ENCODE data around the gene DAG1.
"Not testable (repeated sequence)": the region's sequence is repeated elsewhere in the genome, so short reads cannot be mapped to it uniquely, and the experiment has no call there.

The DAG1 gene

DNA sequence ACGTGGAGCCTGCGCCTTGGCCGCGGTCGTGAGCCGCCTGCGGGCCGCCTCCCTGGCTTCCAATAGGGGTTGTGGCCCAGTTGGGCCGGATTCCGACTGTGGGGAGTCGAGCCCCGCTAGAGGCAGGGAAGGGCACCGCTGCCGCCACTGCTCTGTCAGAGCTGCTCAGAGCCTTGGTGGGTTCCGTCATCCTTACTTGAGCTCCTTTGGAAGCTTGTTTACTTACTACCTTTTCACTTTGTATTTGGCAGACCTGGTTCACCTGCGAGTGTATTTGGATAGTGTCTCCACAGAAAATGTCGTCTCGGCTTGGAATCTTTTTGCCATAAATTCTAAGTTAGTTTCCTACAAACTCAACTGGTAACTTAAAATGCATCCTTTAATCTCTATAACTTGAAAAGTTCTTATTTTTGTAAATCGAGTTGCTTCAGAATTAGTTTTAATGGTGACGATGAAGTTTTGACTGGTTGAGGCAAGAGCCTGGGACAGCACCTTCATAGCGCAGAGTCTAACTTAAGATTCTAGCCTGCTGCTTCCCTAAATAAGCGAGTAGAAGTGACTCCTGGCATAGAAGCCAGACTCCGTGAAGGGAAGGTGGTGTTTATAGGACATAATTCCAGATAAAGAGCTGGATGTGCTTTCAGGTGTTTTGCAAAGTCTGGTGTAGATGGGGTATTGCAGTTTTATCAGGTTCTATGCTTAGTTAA lies 800 bp downstream of the DAG1 start:
- DNase-seq (ENCODE audit: low read depth in 2 of 2) = no peak

DNA sequence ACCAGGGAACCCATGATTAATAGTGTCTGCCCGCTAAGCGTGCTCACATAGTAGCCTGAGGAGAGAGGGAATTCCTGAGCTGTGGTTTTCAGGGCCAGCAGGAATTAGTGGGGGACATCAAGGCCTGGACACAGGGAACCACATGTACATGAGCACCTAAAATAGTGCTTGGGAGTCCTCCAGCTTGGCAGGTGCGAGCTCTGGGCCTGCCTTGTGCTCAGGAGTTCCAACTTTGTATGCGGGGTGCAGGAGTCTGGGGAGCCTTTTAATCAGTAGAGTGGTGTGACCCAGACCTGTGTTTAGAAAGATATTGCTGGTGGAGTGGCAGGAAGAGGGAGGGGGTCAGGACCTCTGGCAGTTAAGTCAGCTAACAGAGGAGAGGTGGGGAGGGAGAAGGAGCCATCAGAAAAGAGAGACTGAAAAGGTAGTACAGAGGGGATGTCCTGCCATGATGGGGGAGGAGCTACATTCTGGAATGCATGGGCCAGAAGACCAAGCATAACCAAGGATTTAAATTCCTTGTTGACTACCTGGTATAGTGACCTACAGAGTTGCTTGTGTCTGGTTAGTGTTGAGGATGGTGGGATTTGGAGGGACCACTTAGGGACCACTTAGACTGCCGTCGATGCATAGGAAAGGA lies 1.9 kb downstream of the DAG1 start:
- DNase-seq (ENCODE audit: low read depth in 2 of 2) = no peak

DNA sequence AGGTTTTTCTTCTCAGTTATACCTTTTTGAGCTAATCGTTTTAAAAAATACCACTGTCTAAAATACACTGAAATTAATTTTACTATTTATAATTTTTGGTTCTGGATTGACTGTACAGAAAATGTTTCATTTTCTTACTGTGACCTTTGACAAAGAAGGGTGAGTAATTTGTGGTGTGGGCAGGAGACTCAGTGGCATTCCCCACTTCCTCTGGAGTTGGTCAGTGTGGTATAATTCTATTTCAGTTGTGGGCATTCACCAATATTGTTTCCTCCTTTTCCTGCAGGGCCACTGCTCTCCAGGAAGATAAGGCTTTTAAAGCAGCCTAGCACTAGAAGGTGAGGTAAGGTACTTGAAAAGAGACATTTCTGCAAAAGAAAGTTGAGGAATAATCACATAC lies 6.5 kb downstream of the DAG1 start:
- DNase-seq (ENCODE audit: low read depth in 2 of 2) = peak in 1 of 2 donors; percentile 7

DNA sequence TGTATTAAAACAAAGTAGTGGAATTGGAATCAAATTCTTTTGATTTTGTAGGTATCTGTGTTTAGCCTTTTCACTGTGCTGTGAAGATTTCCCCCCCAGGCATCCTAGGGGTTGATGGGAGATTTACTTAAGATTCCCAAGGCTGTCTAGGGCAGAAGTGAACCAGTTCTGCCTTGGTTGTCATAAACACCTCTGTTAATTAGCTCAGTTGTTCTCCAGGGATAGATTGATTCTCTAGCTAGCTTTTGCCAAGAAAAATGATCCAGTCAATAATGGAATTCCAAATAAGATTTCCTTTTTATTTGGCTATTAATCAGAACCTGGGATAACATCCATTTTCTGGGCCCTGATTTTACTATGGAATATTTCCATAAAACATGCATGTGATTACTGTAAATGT lies 12.7 kb downstream of the DAG1 start:
- no peak for DNase-seq (ENCODE audit: low read depth in 2 of 2)

DNA sequence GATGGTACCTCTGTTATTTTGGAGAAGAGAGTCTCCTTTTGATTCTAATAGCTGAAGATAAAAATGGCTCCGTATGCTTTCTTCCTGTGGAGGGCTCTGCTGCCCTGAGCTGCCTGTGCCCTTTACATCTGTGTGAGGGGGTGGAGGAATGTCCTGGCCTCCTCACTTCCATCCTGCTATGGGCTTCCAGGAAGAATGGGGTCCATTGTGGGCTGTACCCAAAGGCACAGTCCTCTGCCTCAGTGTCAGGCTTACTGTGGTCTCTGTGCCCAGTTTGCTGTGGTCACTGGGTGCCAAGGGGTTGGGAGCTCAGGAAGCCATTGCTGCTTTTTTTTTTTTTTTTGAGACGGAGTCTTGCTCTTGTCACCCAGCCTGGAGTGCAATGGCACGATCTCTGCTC lies 14.4 kb downstream of the DAG1 start:
- DNase-seq (ENCODE audit: low read depth in 2 of 2) = no peak

DNA sequence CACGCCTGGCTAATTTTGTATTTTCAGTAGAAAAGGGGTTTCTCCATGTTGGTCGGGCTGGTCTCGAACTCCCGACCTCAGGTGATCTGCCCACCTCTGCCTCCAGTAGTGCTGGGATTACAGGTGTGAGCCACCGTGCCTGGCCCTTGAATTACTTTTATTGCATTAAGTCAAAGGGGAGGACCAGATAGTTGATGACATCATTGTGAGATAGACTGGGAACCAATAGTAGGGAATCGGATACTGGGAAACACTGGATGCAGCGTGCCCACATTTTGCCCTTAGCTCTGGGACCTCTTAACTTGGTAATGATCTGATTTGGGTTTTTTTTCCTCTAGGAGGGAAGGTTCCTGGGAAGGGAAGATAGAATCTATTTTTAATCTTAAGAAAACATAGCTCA lies 19.2 kb downstream of the DAG1 start:
- no peak for DNase-seq (ENCODE audit: low read depth in 2 of 2)

DNA sequence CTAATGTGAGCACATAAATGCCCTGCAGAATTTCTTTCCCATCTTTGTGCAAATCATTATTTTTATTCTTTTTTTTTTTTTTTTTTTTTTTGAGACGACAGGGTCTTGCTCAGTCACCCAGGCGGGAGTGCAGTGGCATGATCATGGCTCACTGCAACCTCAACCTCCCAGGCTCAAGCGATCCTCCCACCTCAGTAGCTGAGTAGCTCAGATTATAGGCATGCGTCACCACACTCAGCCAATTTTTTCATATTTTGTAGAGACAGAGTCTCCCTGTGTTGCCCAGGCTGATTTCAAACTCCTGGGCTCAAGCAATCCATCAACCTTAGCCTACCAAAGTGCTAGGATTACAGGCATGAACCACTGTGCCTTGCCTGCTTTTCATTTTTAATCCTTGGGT lies 22.9 kb downstream of the DAG1 start:
- DNase-seq (ENCODE audit: low read depth in 2 of 2) = no peak

DNA sequence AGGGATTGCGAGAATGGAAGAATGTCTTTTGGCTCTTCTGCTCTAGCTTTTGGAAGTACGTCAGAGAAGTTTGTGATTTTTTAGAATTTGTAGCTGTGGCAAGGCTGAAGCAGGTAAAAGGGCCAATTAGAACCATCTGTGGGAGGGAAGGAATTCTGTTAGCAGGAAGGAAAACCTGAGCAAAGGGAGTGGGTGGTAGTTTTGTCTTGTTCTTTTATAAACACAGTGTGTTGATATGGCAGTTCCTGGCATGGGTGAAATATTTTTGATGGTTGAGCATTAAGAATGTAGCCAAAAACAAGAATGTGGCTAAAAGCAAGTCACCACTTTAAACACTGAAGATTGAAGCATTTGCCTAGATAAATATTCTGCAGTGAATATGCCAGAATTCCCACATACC lies 23.8 kb downstream of the DAG1 start:
- no peak for DNase-seq (ENCODE audit: low read depth in 2 of 2)

DNA sequence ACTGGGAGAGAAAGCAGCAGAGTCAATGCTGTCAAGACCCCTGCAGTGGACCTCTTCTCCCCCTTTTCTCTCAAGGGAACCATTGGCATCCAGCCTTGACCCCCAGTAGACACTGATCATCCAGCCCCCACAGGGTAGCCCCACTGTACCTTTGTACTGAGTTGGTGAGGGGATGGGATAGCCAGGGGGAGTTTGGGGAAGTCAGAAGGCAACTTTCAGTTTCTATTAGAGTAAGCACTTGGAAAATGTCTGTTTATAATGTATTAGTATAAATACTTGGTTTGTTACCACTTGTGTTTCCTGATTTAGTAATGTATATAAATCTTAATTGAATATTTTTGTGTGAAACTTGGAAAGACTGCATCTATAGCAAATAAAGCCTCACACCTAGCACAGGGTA lies 25.0 kb downstream of the DAG1 start:
- DNase-seq (ENCODE audit: low read depth in 2 of 2) = no peak

DNA sequence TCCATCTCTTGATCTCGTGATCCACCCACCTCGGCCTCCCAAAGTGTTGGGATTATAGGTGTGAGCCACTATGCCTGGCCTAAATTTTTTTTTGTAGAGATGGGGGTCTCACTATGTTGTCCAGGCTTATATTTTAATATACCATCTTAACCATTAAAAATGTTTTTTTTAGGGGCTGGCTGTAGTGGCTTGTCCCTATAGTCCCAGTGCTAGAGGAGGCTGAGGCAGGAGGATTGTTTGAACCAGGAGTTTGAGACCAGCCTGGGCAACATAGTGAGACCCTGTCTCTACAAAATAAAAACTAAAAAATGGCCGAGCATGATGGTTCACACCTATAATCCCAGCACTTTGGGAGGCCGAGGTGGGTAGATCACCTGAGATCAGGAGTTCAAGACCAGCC lies 26.8 kb downstream of the DAG1 start:
- DNase-seq (ENCODE audit: low read depth in 2 of 2) = not testable (repeated sequence)

DNA sequence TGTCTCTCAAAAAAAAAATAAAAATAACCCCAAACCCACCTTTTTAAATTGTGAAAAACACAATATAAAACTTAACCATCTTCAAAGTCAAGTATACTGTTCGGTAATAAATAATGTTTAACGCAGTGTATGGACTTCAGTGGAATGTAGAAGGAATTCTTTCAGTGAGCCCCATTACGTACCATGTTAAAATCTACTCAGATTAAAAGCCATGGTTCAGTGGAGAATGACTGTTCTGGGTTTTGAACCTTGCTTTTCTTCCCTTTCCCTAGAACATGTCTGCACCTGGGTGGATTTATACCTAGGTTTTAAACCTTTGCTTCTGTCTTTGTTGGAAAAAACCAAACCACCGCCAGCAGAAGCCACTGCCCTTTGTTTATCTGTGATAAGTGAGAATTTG lies 27.5 kb downstream of the DAG1 start:
- no peak for DNase-seq (ENCODE audit: low read depth in 2 of 2)

DNA sequence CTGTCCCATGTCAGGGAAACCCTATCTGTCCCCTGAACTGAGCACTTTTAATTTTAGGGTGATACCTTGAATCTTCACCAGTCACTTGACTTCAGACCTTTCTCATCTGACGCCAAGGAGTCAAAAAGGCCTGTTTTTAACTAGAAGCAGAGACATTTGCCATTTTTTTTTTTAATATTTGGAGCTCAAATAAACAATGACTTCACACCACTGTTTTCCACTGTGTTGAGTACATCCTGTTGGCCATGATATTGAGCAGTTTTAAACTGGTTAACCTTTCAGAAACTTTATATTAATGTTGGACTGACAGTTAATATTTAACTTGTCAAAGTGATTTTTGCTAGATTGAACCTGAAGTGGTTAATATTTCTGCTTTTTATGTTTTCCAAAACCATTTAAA lies 28.2 kb downstream of the DAG1 start:
- no peak for DNase-seq (ENCODE audit: low read depth in 2 of 2)

DNA sequence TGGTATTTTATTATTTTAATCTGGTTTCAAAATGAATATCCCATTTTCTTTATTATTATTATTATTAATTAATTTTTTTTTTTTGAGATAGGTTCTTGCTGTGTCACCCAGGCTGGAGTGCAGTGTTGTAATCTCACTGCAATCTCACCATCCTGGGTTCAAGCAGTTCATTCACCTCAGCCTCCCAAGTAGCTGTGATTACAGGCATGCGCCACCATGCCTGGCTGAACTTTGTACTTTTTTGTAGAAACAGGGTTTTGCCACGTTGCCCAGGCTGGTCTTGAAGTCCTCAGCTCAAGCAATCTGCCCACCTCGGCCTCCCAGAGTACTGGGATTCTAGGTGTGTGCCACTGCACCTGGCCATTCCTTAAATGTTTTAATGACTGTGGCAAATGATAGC lies 28.6 kb downstream of the DAG1 start:
- DNase-seq (ENCODE audit: low read depth in 2 of 2) = no peak

DNA sequence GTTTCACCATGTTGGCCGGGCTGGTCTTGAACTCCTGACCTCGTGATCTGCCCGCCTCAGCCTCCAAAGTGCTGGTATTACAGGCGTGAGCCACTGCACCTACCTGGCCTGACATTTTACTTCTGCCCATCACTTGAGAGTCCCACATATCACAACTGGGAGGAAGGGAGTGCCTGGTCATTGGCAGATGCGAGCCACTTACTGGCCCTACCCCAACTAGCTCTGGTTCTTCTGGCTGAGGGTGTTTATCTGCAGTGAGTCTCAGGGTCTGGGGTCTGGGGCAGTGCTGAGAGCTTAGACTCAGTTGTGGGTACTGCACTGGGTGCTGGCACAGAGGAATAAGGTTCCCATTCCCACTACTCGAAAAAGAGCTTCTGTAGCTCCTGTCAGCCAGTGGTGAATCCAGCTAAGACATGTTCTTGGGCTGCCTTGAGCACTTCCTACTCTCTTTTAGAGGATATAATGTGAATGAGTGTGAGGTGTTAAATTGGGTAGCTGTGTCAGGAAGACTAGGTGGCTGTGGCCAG lies 30.2 kb downstream of the DAG1 start:
- DNase-seq (ENCODE audit: low read depth in 2 of 2) = no peak

DNA sequence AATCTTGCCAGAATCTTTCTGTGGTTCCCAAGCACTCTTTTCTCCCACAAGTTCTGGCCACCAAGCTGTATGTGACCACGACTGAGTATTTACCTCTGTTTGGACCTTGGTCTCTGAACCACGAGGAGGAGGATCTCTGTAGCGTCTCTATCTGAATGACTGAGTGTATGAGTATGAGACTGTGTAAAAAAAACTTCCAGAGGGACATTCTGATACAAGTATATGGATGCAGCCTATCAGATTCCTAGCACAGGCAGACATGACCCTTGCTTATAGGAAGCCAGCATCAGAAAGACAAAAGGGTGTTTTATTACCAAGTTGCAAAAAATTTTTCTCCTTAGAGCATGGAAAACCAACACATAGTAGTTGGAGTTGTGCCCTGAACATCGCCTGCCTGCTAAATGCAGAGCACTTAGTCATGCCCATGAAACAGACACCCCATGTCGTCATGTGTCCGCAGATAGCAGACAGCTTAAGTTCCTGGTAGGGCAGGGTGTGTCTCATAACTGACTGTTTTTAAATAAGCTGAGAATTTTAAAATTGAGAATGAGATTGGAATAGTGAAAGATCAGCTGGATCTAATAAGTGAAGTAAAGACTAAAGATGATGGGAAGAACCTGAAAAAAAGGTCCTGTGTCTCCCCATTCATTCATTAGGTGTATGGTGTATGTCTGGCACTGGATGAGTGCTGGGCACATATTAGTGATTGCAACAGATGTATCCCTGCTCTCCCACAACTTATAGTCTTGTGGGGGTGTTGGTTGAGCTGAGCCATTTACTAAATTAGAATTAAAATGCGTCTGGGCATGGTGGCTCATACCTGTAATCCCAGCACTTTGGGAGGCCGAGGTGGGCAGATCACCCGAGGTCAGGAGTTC lies 30.9 kb downstream of the DAG1 start:
- no peak for DNase-seq (ENCODE audit: low read depth in 2 of 2)

DNA sequence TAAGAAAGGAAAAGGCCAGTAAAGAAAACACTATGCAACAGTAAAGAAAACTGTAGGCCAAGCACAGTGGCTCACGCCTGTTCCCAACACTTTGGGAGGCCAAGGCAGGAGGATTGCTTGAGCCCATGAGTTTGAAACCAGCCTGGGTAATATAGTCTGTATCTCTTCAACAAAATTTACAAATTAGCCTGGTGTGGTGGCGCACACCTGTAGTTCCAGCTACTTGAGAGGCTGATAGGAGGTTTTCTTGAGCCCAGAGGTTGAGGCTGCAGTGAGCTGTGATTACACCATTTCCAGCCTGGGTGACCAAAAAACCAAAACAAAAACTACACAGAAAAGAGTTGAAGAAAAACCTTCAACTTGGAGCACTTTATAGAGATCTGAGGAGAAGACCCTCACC lies 31.8 kb downstream of the DAG1 start:
- no peak for DNase-seq (ENCODE audit: low read depth in 2 of 2)

DNA sequence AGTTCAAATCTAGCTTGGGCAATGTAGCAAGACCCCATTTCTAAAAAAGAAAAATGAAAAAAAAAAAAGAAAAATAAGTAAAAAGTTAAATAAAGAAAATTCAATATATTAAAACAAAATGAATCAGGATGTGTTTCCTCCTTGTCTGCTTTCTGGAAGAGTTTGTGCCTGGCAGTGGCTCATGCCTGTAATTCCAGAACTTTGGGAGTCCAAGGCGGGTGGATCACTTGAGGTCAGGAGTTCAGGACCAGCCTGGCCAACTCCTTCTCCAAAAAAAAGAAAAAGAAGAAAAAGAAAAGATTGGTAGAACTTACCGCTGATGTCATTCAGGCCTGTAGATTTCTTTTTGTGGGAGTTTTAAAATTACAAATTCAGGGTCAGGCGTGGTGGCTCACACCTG lies 36.8 kb downstream of the DAG1 start:
- DNase-seq (ENCODE audit: low read depth in 2 of 2) = no peak

DNA sequence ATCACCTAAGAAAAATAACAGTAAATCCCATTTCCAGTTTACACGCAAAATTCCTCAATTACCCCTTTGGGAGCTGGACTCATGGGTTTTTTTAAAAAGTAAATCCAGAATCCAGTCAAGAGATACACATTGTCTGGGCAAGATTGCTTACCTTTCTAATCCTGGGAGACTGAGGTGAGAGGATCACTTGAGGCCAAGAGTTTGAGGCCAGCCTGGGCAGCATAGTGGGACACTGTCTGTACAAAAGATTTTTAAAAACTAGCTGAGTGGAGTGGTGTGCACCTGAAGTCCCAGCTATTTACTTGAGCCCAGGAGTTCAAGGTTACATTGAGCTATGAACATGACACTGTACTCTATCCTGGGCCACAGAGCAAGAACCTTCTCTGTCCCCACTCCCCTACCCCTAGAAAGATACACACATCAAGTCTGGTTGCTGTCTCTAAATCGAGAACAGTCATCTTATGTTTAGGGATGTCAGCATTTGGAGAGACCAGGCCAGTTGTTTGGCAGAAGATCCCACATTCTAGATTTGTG lies 39.0 kb downstream of the DAG1 start:
- DNase-seq (ENCODE audit: low read depth in 2 of 2) = no peak

DNA sequence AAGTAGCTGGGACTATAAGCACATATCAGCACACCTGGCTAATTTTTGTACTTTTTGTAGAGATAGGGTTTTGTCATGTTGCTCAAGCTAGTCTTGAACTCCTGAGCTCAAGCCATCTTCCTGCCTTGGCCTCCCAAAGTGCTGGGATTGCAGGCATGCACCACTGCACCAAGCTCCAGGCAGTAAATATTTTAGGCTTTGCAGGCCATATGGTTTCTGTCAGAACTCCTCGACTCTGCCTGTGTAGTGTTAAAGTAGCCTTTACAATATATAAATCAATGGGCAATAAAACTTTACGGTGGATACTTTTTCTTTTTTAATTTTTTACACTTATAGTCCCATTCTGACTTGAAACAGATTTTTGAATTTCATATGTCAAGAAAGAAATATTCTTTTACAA lies 41.6 kb downstream of the DAG1 start:
- no peak for DNase-seq (ENCODE audit: low read depth in 2 of 2)

DNA sequence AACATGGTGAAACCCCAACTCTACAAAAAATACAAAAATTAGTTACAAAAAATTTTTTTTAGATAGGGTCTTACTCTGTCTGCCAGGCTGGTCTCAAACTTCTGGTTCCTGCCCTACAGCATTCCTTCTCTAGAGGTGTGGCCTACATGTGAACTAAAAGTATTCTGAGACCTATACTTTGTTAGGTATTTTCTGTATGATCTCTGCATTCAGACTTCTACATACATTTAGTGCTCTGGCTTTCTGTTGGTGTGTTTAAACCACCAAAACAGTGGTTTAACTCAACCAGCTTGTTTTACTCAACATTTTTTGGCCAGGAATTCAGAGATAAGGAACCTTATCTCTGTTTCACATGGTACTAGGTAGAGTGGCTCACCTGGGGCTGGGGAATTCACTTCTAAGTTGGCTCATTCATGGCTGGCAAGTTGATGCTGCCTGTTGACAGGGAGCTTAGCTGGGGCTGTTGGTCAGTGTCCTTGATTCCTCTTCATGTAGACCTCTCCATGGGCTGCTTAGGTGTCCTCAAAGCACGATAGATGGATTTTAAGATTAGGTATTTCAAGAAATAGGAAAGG lies 42.8 kb downstream of the DAG1 start:
- no peak for DNase-seq (ENCODE audit: low read depth in 2 of 2)

DNA sequence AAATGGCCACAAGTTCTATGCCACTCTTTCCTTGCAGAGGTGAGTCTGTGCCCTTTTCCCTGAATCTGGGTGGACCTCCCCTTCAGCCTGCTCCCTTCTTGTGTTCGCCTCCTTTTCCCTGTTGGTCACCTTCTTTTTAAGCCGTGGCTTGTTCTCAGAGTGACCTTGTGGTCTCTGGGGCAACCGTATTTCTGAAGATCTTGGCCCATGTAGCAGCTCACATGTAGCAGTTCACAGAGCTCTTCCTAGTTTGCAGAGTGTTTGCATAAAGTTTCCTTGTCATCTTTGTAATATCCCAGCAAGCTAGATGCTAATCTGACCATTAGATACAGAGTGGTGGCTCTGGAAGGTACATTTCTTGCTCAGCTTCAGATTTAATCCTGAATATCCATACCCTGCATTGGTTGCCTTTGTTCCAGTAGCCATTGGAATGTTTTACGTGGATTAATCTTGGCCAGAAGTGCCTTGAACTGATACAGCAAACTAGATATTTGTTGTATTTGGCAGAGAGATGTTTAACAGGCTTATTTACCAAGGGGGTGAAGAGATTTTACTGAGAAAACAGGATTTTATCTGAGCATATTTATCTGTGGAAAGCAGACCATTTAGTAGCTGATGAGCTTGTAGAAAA lies 43.5 kb downstream of the DAG1 start:
- DNase-seq (ENCODE audit: low read depth in 2 of 2) = no peak

DNA sequence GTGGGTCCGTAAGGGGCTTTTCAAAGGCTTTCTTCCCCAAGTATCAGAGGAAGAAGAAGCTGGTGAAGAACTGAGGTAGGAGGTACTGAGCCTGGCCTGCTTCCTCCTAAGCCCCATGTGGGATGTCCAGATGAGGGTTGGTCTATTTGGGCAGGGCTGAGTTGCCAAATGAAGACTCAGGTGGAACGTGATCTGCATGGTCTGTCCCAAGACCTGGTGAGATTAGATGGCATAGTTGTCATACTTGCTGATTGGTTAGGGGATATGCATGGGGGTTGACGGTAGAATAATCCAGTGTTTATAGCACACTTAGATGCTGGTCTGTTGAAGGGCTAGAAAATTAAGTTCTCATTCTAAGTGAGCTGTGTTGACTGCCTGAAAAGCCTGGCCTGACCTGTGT lies 47.9 kb downstream of the DAG1 start:
- DNase-seq (ENCODE audit: low read depth in 2 of 2) = no peak
